ENCODE results near the gene KCNN4. TPM values are rescaled to one million over a fixed set of nuclear protein-coding genes. Genes with fewer than 3 reads are reported as not detected.
A peak's percentile ranks its signal among the peaks of the same experiment; 100 is the strongest.
"Not testable (repeated sequence)": the region's sequence is repeated elsewhere in the genome, so short reads cannot be mapped to it uniquely, and the experiment has no call there.

Gene KCNN4
- total RNA-seq, 1 donor from 2014 or later, result 14.8 TPM

DNA sequence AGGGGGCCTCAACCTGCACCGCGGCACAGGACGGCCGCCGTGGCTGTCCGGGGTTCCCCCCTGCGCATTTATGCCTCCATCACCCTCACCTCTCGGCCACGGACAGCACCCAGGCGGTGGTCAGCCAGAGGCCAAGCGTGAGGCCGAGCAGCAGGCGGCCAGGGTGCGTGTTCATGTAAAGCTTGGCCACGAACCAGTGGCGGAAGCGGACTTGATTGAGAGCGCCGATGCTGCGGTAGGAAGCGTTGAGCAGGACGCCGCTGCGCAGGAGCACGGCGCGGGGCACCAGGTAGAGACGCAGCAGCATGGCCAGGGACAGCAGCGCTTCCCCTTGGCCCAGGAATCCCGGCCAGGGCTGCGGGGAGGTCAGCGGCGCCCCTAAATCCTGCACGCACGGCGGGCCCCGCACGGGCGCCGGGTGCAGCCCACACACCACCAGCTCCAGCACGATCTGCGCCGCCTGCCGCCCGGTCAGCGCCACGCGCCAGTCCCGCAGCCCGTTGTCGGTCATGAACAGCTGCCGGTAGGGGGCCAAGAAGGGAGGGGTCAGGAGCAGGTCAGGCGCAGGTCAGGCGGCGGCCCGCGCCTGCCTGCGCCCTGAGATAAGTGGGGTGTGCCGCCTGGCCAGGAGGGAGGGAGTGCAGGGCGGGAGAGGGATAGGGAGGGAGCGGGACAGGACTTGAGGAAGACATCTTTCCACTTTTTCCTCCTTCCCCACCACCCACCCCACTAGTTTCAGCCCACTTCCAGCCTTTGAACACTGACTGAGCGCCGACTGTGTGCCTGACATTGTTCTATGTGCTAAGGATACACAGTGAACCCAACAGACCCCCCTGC, 6.5 kb downstream of the KCNN4 start:
- DNase-seq, result peak; percentile 79

DNA sequence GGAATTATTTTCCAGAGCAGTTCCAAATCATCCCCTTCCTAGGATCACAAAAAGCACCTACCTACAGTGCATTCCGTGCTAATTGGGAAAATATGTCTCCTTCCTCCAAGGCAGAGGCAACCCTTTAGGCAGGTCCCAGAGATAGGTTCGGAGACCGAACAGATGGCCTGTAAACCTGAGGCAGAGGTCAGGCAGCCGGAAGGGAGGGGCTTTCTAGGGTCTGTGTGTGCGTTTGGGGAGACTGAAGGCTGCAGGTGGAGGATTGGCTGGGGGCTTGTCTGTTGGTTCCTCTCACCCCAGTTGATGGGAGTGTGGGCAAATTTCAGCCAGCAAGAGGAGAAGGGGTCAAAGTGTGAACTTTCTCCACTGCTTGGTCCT, 7.1 kb downstream of the KCNN4 start:
- no peak for DNase-seq

DNA sequence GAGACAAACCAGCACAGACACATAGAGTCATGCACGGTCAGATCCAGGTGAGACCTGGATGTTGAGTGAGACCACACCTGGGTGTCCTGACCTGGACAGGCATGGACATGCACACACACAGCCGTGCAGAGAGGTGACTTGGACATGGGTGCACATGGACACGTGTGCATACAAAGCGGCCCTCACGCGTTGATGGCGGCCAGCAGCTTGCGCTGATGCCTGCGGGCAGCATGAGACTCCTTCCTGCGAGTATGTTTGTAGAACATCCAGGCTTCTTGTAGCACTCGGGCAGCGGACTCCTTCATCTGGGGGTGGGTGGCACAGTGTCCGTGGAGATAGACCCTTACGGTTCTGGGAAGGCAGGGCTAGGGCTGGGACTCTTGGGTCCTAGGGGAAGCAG, 11.5 kb downstream of the KCNN4 start:
- DNase-seq, result no peak

DNA sequence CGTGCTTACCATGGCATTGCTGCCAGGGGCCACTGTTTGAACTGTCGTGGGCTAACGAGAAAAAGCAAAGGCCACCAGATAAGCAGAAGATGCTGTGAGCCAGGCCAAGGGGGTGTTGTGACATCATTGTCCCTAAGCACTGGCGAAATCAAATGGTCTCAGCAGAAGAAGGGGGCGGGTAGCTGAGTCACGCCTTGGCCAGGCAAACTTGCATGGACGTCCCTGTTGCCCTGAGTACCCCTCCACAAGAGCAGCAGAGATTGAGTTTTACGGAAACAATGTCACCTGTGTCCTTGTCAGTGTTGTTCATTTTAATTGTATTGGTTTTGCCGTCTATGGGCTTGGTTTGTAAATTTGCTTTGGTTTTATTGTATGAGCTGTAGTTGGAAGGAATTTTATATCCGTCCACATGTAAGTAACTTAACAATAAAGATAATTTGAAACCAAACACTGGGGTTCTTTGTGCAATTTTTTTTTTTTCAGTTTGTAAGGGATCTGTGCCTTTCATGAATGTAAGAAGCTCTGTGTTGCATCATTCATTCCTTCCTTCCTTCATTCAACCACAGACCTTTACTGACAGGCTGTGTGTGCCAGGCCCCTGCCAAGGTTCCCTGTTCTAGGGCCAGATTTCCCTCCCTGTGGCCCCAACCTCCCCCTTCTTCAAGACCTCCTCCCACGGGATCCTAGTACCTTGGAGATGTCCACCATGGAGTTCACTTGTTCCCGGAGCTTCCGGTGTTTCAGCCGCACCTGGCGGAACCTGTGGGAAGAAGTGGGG, 12.3 kb downstream of the KCNN4 start:
- no peak for DNase-seq

DNA sequence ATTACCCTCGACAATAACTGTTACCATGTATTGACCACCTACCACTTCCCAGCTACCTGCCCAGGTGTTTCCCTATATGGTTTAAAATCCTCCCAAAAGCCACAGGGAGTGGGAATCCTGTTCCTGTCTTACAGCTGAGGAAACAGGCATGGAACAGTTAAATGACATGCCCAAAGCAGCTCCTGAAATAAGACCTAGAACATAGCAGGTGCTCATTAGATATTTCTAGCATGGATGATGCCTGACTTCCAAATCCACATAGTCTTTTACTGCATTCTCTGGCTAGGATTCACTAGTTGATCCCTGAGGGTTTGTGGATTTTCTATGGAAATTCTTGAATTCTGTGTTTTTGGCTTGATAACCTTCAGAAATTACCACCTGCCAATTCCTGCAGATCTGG, 13.0 kb downstream of the KCNN4 start:
- no peak for DNase-seq

DNA sequence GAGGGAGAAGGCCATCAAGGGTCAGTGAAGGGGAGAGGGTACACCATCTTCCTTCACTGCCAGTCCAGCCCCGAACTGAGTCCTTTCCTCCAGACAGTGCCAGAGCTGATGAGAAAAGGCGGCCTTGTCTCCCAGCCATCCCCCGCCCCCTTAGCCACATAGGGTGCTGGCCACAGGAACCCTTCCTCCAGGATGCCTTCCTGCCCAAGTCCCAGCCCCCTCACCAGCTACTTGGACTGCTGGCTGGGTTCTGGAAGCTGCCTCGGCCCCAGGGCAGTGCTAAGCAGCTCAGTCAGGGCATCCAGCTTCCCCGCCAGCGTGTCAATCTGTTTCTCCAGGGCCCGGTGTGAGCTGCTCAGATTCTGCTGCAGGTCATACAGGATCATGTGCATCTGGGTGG, 13.5 kb downstream of the KCNN4 start:
- DNase-seq, result no peak

DNA sequence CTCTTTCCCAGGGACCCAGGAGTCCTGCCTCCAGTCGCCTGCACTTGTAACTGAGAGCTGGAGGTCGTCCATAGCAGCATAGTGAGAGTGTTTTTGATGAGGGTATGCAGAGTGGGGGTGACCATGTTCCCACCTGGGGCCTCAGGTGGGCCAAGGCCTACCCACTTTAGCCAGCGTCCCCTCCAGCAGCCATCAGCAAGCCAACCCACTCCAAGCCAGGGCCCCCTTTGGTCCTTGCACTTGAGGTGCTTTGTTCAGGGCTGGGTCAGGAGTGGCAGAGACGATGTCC, 14.1 kb downstream of the KCNN4 start:
- no peak for DNase-seq

DNA sequence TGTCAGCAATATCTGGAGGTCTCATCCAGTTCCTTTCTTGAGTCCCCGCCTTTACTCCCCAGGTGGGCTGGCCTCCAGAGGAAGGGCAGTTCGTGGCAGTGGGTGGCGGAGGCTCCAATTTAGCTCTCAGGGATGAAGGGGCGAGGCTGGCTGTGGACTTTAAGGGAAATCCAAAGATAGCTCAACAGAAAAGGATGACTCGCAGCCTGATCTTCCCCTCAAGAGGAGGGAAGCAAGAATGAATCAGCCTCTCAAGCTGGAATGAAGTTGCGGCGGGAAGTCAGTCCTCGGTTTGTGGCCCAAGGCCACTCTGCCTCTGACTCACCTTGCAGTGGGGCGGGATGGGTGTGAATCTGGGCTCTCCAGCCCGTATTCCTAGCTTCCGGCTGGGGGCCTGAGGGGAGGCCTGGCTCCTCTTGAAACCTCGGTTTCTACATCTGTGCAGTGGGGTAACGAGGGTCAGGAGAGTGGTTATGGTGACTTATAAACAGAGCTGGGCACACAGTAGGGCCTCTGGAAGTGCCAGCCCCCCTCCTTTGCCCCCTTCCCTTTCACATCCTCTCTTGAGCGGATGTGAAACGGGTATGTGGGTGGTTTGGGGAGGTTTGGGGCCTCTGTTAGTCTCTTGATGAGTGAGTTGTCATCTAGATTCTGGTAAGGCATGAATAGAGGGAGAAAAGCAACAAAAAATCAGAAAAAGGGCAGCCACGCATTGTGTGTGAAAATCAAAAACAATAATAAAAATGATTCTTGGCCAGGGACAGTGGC, 15.5 kb downstream of the KCNN4 start:
- no peak for DNase-seq

DNA sequence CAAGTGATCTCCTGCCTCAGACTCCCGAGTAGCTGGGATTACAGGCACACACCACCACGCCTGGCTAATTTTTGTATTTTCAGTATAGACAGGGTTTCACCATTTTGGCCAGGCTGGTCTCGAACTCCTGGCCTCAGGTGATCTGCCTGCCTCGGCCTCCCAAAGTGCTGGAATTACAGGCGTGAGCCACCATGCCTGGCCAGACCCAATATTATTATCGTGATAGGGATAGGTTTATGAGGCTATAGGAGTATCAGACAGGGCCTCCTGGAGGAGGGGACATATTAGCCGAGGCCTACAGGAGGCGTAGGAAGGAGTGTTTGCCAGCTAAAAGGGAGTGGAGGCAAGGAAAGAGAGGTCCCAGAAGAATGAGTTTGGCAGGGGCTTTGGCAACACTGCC, 16.1 kb downstream of the KCNN4 start:
- not testable (repeated sequence) for DNase-seq

DNA sequence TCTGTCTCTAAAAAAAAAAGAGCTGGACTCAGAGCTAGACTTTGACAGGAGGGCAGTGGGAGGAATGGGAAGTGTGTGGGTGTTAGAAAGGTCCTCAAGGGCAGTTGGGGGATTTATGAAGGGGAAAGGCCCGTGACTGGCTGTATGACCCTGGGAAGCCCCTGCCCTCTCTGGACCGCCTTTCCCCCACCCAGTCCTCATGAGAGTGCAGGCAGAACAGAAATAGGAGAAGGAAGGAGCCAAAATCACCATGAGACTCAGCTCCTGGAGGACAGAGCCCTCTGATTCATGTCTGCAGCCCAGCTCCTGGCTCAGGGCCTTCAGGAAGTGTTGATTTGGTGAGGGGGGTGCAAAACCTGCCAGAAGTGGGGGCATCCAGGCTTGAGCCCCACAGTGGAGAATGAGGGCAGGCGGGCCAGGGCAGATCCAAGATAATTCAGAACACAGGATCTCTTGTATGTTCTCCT, 17.3 kb downstream of the KCNN4 start:
- no peak for DNase-seq

DNA sequence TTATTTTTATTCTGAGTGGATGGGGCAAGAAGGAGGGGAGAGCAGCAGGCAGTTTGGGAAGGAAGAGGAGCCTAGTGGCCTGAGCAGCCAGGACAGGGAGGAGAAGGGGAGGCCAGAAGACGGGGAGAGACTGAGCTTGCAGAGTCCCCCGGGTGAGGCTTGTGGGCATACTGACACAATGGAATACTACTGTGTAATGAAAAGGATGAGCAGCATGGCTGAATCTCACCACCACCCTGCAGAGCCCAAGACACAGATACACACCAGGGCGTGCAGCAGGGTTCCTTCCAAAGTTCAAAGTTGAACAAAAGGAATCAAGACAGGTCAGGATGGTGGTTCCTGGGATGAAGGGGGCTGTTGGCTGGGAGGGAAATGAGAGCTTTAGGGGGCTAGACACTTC, 18.0 kb downstream of the KCNN4 start:
- no peak for DNase-seq

DNA sequence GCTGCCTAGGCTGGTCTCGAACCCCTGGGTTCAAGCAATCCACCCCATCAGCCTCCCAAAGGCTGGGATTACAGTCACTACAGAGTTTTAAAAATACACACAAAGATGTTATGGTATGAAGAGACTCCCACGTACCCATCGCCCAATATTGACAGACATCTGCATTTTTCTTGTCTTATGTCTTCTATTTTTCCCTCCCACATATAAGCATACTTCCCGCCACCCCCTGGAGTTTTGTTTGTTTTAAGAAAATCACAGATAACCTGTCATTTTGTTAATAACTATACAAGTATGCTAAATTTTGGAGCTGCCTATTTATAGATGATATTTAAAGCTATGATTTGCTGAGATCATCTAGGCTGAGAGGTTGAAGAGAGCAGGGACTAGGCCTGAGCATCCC, 19.8 kb downstream of the KCNN4 start:
- no peak for DNase-seq

DNA sequence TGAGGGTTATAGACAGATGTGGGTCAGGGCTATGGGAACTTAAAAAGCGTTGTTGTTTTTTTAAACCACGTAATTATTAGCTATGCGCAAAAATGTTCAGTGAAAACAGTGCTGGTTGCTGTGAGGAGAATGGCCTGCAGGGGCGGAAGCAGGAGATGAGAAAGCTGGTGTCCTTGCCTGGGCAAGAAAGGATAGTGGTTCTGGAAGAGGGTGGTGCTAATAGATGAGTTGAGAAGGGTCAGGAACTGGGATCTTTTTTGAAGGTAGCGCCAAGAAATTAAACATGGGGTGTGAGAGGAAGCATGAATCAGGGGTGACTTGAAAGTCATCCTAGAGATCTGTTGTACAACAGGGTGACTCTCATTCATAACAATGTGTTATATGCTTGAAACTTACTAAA, 21.3 kb downstream of the KCNN4 start:
- no peak for DNase-seq

DNA sequence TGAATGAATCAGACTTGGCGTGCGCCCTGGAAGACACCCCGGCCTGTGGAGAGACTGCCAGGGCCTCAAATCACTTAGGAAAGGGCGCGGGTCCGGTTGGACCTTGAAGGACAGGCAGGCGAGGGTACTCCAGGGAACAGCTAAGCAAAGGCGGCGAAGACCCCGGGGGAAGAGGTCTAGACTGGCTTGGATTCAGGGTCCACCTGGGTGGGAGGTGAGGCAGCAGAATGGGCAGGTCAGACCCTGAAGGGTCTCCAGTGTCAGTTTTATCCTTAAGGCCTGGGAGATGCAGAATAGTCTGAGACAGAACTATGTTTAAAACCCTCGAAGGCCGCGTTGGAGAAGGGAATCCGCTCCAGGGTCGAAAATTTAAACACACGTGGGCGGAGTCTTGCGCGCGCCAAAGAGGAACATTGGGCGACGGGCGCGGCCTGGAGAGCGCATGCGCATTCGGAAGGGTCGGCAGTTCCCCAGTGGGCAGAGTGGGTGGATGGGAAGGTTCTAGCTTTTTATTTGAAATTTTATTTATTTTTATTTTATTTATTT, 25.4 kb downstream of the KCNN4 start:
- peak; percentile 94 for DNase-seq

DNA sequence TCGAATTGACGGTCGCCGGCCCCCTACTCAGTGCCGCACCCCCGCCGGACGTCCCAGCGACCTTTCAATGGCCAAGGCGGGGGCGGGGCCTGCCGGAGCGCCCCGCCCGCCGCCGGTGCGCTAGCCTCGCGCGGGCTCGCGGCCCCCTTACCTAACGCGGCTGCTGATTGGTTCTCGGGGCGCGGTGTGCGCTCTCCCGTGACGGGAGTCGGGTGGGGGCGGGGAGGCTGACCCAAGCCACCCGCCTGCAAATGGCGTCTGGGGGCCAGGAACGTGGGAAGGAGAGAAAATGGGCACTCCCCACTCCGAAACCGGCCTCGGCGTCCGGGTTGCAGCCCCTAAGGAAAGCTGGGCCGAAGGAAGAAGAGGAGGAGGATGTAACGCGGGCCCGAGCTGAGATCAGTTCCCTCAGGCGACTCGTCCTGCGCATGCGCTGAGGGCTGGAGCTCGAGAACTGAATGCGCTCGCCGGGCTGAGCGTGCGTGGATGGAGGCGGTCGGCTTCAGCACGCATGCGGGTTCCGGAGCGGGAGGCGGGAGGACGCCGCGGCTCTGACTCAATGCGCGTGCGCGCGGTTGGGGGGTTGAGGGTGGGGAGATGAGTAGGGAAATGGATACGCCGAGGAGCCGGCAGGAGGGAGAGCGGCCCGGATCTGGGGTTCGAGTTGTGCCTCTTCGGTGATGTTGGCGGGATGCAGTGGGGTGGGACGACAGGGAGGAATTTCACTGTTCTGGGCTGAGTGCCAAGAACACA, 26.1 kb downstream of the KCNN4 start, which contains the start of gene SMG9:
TSS of gene SMG9 (minus strand) at position 460 of the 753 bp plus-strand sequence. CDS start 4,221 bp downstream, outside the sequence.
- DNase-seq, result peak; percentile 100

DNA sequence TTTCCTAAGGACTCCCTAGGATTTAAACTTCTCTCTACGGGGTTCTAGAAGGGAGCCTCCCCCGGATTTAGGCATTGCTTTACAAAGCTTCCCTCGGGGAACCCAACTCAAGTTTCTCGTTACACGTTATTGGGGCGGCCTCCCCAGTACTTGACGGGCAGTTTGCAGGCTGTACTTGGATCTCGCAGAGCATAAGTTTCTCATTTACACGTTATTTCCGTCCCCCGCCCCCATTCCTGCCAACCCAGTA, 26.6 kb downstream of the KCNN4 start:
- no peak for DNase-seq

DNA sequence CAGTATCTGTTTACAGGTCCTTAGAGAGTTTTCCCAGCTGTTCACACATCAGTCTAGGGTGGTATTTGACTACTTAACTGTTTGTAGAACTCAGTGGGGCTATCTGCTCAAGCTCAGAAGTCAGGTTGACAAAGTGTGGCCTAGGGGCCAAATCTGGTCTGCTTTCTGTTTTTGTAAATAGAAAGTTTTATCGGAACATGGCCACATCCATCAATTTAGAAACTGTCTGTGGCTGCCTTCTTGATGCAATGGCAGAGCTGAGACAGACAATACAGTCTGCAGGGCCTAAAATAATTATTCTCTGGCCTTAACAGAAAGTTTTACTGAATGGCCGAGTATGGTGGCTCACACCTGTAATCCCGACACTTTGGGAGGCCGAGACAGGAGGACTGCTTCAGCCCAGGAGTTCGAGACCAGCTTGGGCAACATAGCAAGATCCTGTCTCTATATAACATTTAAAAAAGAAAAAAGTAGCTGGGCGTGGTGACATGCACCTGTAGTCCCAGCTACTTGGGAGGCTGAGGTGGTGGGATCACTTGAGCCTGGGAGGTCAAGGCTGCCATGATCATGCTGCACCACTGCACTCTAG, 28.4 kb downstream of the KCNN4 start:
- DNase-seq, result no peak

DNA sequence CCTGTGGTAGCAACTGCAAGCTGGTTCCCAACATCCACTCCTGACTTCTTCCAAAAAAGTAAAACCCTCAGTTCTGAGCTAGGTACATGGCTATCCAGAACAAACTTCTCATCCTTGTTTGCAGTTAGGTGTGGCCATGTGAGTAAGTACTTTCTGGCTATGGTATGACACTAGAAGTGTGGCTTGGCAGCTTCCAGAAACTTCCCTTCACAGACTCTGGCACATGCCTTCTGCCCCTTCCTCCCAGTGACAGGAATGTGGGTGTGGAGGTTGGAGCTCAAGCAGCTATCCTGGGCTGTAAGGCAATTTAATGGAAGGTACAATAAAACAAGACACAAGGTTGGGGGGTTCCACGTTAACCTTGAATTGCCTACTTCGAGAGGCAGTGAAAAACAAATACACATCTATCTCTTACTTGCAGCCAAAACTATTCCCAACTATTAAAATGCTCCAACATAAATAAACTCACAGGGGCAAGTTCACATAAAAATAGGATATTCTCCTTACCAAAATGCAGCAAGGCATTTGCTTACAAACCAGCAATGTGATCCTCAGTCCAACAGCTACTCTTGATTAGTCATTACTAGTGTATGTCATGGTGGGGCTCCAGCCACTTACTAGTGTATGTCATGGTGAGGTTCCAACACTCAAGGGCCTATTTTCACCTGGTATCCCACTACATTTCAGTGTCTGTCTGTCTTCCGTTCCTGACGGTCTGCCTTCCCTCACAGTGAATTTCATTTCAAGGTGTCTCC, 29.1 kb downstream of the KCNN4 start:
- DNase-seq, result no peak

DNA sequence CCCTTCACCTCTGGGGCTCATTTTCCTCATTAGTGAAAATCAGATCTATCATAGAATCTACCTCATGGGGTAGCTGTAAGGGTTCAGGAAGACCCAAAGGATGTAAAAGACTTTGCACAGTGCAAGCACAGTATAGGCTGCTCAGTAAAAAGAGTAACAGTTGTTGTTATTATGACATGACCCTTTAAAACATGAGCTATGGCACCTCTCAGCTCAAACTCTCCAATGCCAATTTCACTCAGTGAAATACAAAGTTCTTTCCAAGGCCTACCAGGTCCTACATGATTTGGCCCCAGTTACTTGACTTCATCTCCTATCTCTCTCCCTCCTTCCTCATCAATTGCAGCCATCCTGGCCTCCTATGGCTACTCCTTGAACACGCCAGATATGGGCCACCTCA, 30.9 kb downstream of the KCNN4 start:
- DNase-seq, result no peak

DNA sequence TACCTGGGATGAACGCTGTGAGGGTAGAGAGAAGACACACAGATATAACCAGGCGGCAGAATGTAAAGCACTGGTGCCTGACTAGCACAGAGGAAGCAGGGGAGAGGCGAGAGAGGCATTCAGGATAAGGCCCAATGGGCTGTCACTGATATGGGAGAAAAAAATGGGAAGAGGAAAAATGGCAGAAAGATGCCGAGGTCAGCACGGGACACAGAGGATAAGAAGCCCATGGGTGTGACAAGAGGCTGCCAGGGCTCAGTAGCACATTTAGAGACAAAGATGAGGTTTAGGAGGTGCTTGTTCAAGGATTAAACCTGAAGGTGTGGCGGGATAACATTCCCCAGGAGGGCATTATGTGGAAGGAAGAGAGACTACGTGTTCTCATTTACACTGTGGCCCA, 31.6 kb downstream of the KCNN4 start:
- no peak for DNase-seq

DNA sequence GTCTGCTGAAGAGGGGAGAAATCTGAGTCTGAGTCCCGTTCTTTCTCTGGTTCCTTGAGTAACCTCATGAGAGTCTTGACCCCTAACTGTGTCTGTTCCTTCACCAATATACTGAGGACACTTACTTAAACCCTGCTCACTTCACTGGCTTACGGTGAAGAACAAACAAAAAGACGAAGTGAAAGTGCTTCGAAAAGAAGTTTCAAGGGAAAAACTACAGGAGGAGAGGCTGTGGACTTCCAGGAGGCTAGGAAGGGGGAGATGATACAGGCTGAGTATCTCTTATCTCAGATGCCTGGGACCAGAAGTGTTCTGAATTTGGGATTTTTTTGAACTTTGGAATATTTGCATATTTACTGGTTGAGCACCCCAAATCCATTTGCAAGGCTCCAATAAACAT, 32.1 kb downstream of the KCNN4 start:
- DNase-seq, result no peak

Data from tongue (tissue), 2 donors.